GM19397 (cell line): ENCODE measurements around the gene DBX2.
"Not testable (repeated sequence)": the region's sequence is repeated elsewhere in the genome, so short reads cannot be mapped to it uniquely, and the experiment has no call there.

ENCODE experiments used
- ATAC-seq: cut with Tn5 transposase; IDR thresholded peaks from one replicate; pipeline ENCODE4 v1.9.1; 2021; ENCODE audit warnings: mild to moderate bottlenecking, moderate library complexity; ENCODE audit not compliant: unreplicated experiment

DBX2 gene

GRCh38 chr12:45012749-45013148 lies 38.1 kb downstream of the DBX2 start:
- no peak for ATAC-seq

GRCh38 chr12:45010059-45010458 lies 40.8 kb downstream of the DBX2 start:
- no peak for ATAC-seq

GRCh38 chr12:45008211-45008610 lies 42.7 kb downstream of the DBX2 start:
- no peak for ATAC-seq

GRCh38 chr12:44999355-44999754 lies 51.5 kb downstream of the DBX2 start:
- no peak for ATAC-seq

- ATAC-seq: no peak
Observed at GRCh38 chr12:44993161-44993560, 57.7 kb downstream of the DBX2 start.

GRCh38 chr12:44984863-44985262 lies 66.0 kb downstream of the DBX2 start:
- ATAC-seq: not testable (repeated sequence)

GRCh38 chr12:44979918-44980317 lies 71.0 kb downstream of the DBX2 start:
- ATAC-seq: no peak

- no peak for ATAC-seq
Observed at GRCh38 chr12:44976246-44976645, 74.7 kb downstream of the DBX2 start.

GRCh38 chr12:44972746-44973421 lies 78.0 kb downstream of the DBX2 start:
- no peak for ATAC-seq

- ATAC-seq: no peak
Observed at GRCh38 chr12:44968965-44969364, 81.9 kb downstream of the DBX2 start.
